Measurements from ENCODE around the gene CP. TPM values are rescaled to one million over a fixed set of nuclear protein-coding genes. Genes with fewer than 3 reads are reported as not detected.

CP gene
- total RNA-seq, 6 experiments from 2014 or later: 1,086 to 3,257 (median 1,852) TPM

DNA sequence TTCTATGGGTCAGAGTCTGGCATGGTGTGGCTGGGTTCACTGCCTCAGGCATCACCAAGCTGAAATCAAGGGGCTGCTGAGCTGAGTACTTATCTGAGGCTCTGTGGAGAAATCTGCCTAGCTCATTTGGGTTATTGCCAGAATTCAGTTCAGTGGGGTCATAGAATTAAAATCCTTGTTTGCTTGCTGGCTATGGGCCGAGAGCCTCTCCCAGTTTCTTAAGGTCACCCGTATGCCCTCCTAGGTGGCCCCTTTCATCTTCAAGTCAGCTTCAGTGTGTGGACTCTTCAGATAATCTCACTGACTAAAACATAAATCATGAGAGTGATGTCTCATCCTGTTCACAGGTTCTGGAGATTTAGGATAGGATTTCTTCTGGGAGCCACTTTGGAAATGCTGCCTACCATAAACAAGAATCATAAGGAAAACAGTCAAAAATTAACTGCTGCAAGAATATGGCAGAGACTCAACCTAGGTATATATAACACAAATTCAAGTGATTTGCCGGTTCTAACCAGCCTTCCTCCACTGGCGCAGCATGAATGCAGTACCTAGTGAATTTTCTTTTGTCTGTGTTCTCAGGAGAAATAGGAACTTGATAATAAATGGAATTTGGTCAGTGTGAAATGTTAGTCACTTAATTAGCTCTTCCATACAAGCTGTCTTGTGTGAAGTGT lies 5.3 kb downstream of the CP start:
- ATAC-seq: peak; percentile 23 to 61 (median 45)
- intact Hi-C loops (cut with DNase I): no loop called here
- H3K27ac ChIP-seq: peak overlapping the region; percentile 89 to 94 (median 89)

DNA sequence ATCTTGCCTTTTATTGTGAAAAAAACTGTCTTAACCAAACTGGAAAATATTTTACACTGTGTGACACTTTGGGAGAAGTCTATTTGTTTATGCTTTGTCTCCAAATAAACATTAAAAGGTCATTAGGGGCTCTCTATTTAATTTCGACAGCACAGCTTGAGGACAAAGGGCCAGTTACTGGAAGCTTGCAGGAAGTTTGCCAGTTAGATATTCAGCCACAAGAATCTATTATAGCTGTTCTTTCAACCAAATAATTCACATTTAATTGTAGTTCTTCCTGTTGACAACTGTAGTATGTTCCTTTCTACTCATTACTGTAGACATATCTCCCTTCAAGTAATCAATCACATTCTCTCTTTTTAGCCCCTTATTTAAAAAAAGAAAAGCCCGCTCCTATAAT lies 6.1 kb downstream of the CP start:
- H3K9me3 ChIP-seq: no peaks in the 10 kb centered on the region
- H3K4me3 ChIP-seq: peak overlapping the region; percentile 10 to 63 (median 61)
- intact Hi-C loops (cut with DNase I): no loop called here
- H3K4me1 ChIP-seq: peaks cover 0 to 22% (median 4%) of the 10 kb centered on the region in 4 donors
- DNase-seq (no peak), ATAC-seq (peak; percentile 2 to 60 (median 31))
- TF ChIP-seq, protein P1, sequence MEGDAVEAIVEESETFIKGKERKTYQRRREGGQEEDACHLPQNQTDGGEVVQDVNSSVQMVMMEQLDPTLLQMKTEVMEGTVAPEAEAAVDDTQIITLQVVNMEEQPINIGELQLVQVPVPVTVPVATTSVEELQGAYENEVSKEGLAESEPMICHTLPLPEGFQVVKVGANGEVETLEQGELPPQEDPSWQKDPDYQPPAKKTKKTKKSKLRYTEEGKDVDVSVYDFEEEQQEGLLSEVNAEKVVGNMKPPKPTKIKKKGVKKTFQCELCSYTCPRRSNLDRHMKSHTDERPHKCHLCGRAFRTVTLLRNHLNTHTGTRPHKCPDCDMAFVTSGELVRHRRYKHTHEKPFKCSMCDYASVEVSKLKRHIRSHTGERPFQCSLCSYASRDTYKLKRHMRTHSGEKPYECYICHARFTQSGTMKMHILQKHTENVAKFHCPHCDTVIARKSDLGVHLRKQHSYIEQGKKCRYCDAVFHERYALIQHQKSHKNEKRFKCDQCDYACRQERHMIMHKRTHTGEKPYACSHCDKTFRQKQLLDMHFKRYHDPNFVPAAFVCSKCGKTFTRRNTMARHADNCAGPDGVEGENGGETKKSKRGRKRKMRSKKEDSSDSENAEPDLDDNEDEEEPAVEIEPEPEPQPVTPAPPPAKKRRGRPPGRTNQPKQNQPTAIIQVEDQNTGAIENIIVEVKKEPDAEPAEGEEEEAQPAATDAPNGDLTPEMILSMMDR (IDR thresholded peaks at IDR 0.05): no peak
- no peak for TF ChIP-seq POLR2A (IDR thresholded peaks at IDR 0.05)
- 8% methylated on average over 2 of the region's 2 CpGs for WGBS (ENCODE audit: insufficient coverage, low coverage, low lambda C conversion rate, missing lambda C conversion rate)
- no peaks in the 10 kb centered on the region for H3K27me3 ChIP-seq
- peak overlapping the region; percentile 89 to 94 (median 89) for H3K27ac ChIP-seq
- peaks cover 0 to 22% (median 10%) of the 10 kb centered on the region in 4 donors for H3K36me3 ChIP-seq

More for the DNA sequence above, 5.3 kb downstream of the CP start:
- TF ChIP-seq, protein P1 (IDR thresholded peaks at IDR 0.05): no peak
- TF ChIP-seq POLR2A (IDR thresholded peaks at IDR 0.05): peak; percentile 27
- Histone ChIP-seq H3K9me3 (no peaks in the 10 kb centered on the region), H3K4me3 (peak overlapping the region; percentile 10 to 63 (median 61)), H3K4me1 (peaks cover 0 to 15% (median 4%) of the 10 kb centered on the region in 4 donors), H3K36me3 (peaks cover 0 to 14% (median 6%) of the 10 kb centered on the region in 4 donors), H3K27me3 (no peaks in the 10 kb centered on the region)
- WGBS (ENCODE audit: insufficient coverage, low coverage, low lambda C conversion rate, missing lambda C conversion rate): 13% methylated on average over 4 of the region's 4 CpGs
- DNase-seq: no peak

DNA sequence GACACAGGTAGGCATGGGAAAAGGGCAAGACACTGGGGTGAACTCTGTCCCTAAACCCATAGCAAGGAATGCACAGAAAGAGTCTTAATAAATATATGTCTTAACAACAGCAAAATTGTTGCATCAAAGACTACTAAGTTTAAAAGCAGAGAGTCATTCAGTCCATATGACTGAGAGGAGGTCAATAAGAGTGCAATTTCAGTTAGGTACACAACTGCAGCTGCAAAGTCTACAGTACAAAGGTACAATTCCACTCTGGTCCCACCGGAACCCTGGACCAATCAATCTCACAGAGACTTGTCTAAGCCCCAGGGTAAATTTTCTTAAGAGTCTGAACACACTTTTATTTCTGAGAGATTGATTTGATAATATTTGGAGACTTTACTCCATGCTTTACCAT lies 6.9 kb downstream of the CP start:
- no peaks in the 10 kb centered on the region for H3K27me3 ChIP-seq
- DNase-seq (peak in 1 of 3 donors; percentile 73), ATAC-seq (peak; percentile 20 to 78 (median 64))
- peak overlapping the region; percentile 7 to 94 (median 89) for H3K27ac ChIP-seq
- TF ChIP-seq, protein P1 (IDR thresholded peaks at IDR 0.05): no peak
- TF ChIP-seq POLR2A (IDR thresholded peaks at IDR 0.05): peak; percentile 18
- 36% methylated on average over 1 of the region's 1 CpG for WGBS (ENCODE audit: insufficient coverage, low coverage, low lambda C conversion rate, missing lambda C conversion rate)
- no peaks in the 10 kb centered on the region for H3K9me3 ChIP-seq
- H3K4me1 ChIP-seq: peaks cover 0 to 24% (median 6%) of the 10 kb centered on the region in 4 donors
- intact Hi-C loops (cut with DNase I): no loop called here
- peak overlapping the region in 2 of 3 donors; percentile 61 to 63 for H3K4me3 ChIP-seq
- peaks cover 0 to 30% (median 14%) of the 10 kb centered on the region in 4 donors for H3K36me3 ChIP-seq

DNA sequence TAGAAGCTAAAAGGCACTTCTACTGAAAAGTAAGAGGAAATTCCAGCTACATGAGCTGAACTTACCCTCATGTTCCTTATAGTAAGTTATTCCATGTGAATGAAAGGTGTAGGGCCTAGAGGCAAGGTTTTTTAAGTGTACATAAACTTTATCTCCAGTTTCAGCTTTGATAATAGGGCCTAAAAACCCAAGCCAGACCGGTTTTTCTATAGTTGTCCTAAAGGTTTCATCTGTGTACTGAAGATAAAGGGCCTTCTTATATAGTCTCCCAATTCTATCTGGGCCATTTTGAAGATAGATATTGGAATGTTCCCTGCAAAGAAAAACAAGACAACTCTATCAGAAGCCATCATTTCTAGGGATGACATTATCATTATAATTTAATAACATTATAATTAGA lies 9.2 kb downstream of the CP start:
- WGBS (ENCODE audit: insufficient coverage, low coverage, low lambda C conversion rate, missing lambda C conversion rate): 46% methylated on average over 1 of the region's 1 CpG

More for the DNA sequence above, 9.2 kb downstream of the CP start:
- no peak for DNase-seq
- TF ChIP-seq POLR2A (IDR thresholded peaks at IDR 0.05): no peak
- TF ChIP-seq, protein P1 (IDR thresholded peaks at IDR 0.05): no peak
- peaks cover 2 to 53% (median 29%) of the 10 kb centered on the region in 4 donors for H3K36me3 ChIP-seq
- intact Hi-C loops (cut with DNase I): no loop called here
- H3K4me3 ChIP-seq: no peak overlapping the region
- H3K27me3 ChIP-seq: no peaks in the 10 kb centered on the region
- H3K9me3 ChIP-seq: no peaks in the 10 kb centered on the region
- peak overlapping the region in 1 of 3 donors; percentile 6 for H3K27ac ChIP-seq
- ATAC-seq: no peak
- H3K4me1 ChIP-seq: peaks cover 0 to 24% (median 6%) of the 10 kb centered on the region in 4 donors

Data from right lobe of liver (tissue), 6 donors.